Activated naive CD4-positive, alpha-beta T cell treated with anti-CD3 and anti-CD28 coated beads, Interleukin-2, amount 10 ng/mL, durations not matched to agents 7 days and 5 days (primary cell): Measurements from ENCODE around the gene ERFE.

Experiments used
- CTCF ChIA-PET: fragments of 350-600 bp; sonication (Branson Sonifier 250); formaldehyde crosslinking; loops from one replicate; lab custom pipeline; 2021; ENCODE audit warnings: antibody characterized with exemption; lab: Charles Lee
- DNase-seq: peaks from one replicate; pipeline ENCODE4 v3.0.0-alpha.2; 2020
- H3K27ac Mint-ChIP-seq: one replicate; pipeline ENCODE4 v1.8.0; 2021; ENCODE audit warnings: mild to moderate bottlenecking, moderate library complexity, mixed read lengths
- H3K27me3 Mint-ChIP-seq: one replicate; pipeline ENCODE4 v1.8.0; 2021; ENCODE audit warnings: mild to moderate bottlenecking, mixed read lengths
- H3K36me3 Mint-ChIP-seq: one replicate; pipeline ENCODE4 v1.8.0; 2021; ENCODE audit warnings: mixed read lengths
- H3K4me1 Mint-ChIP-seq: one replicate; pipeline ENCODE4 v1.8.0; 2021; ENCODE audit warnings: mixed read lengths
- H3K4me3 Mint-ChIP-seq: one replicate; pipeline ENCODE4 v1.8.0; 2021; ENCODE audit warnings: mild to moderate bottlenecking, moderate library complexity, mixed read lengths
- H3K9me3 Mint-ChIP-seq: one replicate; pipeline ENCODE4 v1.8.0; 2021; ENCODE audit warnings: mixed read lengths

Gene ERFE

GRCh38 chr2:238140040-238140439 lies 18.7 kb upstream of the ERFE start:
- H3K9me3 Mint-ChIP-seq, result no peaks in the 10 kb centered on the region
- no peaks in the 10 kb centered on the region for H3K36me3 Mint-ChIP-seq
- no peak overlapping the region for H3K4me3 Mint-ChIP-seq
- DNase-seq, result no peak
- H3K27me3 Mint-ChIP-seq, result no peaks in the 10 kb centered on the region
- peaks cover 5% of the 10 kb centered on the region for H3K4me1 Mint-ChIP-seq
- H3K27ac Mint-ChIP-seq, result no peak overlapping the region
- CTCF ChIA-PET, result interaction anchor here (1.3 to 2.3 kb wide), 4 partner anchors 170 to 282 kb away, joined by 3 to 7 read pairs (median 7); no protein-coding TSS in a partner anchor

- no peaks in the 10 kb centered on the region for H3K36me3 Mint-ChIP-seq
- peaks cover 5% of the 10 kb centered on the region for H3K4me1 Mint-ChIP-seq
- no peak for DNase-seq
- no peaks in the 10 kb centered on the region for H3K9me3 Mint-ChIP-seq
- CTCF ChIA-PET, result interaction anchor here (1.7 to 2.3 kb wide), 2 partner anchors 172 to 283 kb away, joined by 7 read pairs; no protein-coding TSS in a partner anchor
- H3K4me3 Mint-ChIP-seq, result no peak overlapping the region
- no peaks in the 10 kb centered on the region for H3K27me3 Mint-ChIP-seq
- H3K27ac Mint-ChIP-seq, result no peak overlapping the region
Observed at GRCh38 chr2:238140721-238141540, 17.8 kb upstream of the ERFE start.

GRCh38 chr2:238141541-238142318 lies 17.0 kb upstream of the ERFE start:
- CTCF ChIA-PET, result interaction anchor here (0.8 kb wide), 1 partner anchor 121 kb away, joined by 3 read pairs; no protein-coding TSS in a partner anchor
- no peak for DNase-seq
- Mint-ChIP-seq H3K4me3 (no peak overlapping the region), H3K4me1 (peaks cover 5% of the 10 kb centered on the region), H3K27ac (peak overlapping the region; percentile 66), H3K36me3 (no peaks in the 10 kb centered on the region), H3K9me3 (no peaks in the 10 kb centered on the region), H3K27me3 (no peaks in the 10 kb centered on the region)

GRCh38 chr2:238142382-238143205 lies 16.2 kb upstream of the ERFE start:
- no peak overlapping the region for H3K4me3 Mint-ChIP-seq
- CTCF ChIA-PET, result interaction anchor here (0.8 kb wide), 1 partner anchor 120 kb away, joined by 3 read pairs; no protein-coding TSS in a partner anchor
- no peak for DNase-seq
- H3K27ac Mint-ChIP-seq, result no peak overlapping the region
- H3K36me3 Mint-ChIP-seq, result no peaks in the 10 kb centered on the region
- no peaks in the 10 kb centered on the region for H3K9me3 Mint-ChIP-seq
- H3K27me3 Mint-ChIP-seq, result no peaks in the 10 kb centered on the region
- H3K4me1 Mint-ChIP-seq, result peaks cover 5% of the 10 kb centered on the region

- peaks cover 5% of the 10 kb centered on the region for H3K4me1 Mint-ChIP-seq
- no peak overlapping the region for H3K27ac Mint-ChIP-seq
- H3K36me3 Mint-ChIP-seq, result no peaks in the 10 kb centered on the region
- no peaks in the 10 kb centered on the region for H3K27me3 Mint-ChIP-seq
- H3K9me3 Mint-ChIP-seq, result no peaks in the 10 kb centered on the region
- CTCF ChIA-PET, result no interaction called here
- no peak overlapping the region for H3K4me3 Mint-ChIP-seq
- no peak for DNase-seq
Observed at GRCh38 chr2:238143239-238143951, 15.4 kb upstream of the ERFE start.

DNA sequence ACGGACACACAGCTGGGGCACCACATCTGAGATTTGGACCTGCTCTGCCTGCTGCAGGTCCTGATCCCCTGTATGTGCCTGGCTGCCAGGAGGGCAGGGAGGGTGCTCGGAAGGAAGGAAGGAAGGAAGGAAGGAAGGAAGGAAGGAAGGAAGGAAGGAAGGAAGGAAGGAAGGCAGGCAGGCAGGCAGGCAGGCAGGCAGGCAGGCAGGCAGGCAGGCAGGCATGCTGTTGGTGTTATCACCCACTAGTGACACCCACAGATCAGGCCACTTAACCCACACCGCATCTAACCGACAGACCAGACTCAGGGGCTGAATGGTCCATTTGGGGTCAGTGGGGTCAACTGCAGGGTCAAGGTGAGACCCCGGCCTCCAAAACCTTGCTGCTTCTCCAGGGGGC lies 14.5 kb upstream of the ERFE start:
- Mint-ChIP-seq H3K4me1 (peaks cover 5% of the 10 kb centered on the region), H3K4me3 (no peak overlapping the region), H3K36me3 (no peaks in the 10 kb centered on the region), H3K27ac (no peak overlapping the region), H3K9me3 (no peaks in the 10 kb centered on the region), H3K27me3 (no peaks in the 10 kb centered on the region)
- CTCF ChIA-PET, result no interaction called here
- DNase-seq, result no peak

DNA sequence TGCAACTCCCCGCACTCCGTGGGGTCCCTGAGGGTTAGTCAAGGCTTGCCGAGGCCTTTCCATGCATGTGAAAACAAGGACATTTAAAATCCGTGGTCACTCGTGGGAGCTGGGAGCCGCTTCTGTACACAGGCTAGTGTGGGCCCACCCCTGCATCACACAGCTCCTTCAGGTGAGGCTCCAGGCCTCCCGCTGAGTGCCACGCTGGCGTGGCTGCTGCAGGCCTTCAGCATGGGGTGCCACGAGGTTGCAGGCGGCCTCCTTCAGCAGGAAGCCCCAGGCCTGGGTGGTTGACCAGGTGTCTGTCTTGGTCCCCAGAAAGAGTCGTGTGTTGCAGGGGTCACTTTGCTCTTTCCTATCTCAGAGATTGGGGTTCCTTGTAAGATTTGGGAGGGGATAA lies 13.7 kb upstream of the ERFE start:
- CTCF ChIA-PET, result no interaction called here
- Mint-ChIP-seq H3K4me3 (no peak overlapping the region), H3K4me1 (peaks cover 5% of the 10 kb centered on the region), H3K27me3 (no peaks in the 10 kb centered on the region), H3K27ac (no peak overlapping the region), H3K9me3 (no peaks in the 10 kb centered on the region), H3K36me3 (no peaks in the 10 kb centered on the region)
- no peak for DNase-seq

DNA sequence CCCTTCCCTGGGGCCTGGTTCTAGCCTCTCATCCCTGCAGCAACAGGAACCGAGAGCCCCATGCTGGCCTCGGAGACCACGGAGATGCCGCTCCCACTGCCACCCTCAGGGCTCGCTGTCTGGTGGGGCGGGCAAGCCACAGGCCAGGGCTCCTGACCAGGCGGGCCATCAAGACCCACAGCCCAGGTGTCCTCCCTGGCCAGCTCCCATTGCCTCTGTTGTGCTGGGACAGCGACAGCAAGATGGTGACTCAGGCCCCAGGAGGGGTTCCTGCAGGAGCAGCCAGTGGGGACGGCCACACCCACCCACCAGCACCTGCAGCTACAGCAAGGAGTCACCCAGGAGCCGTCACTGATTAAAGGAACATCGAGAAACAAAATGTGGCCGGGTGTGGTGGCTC lies 12.9 kb upstream of the ERFE start:
- H3K4me3 Mint-ChIP-seq, result no peak overlapping the region
- CTCF ChIA-PET, result no interaction called here
- H3K36me3 Mint-ChIP-seq, result no peaks in the 10 kb centered on the region
- no peak overlapping the region for H3K27ac Mint-ChIP-seq
- no peak for DNase-seq
- H3K4me1 Mint-ChIP-seq, result peaks cover 5% of the 10 kb centered on the region
- no peaks in the 10 kb centered on the region for H3K9me3 Mint-ChIP-seq
- no peaks in the 10 kb centered on the region for H3K27me3 Mint-ChIP-seq

- CTCF ChIA-PET, result no interaction called here
- Mint-ChIP-seq H3K4me3 (no peak overlapping the region), H3K36me3 (no peaks in the 10 kb centered on the region), H3K4me1 (no peaks in the 10 kb centered on the region), H3K27me3 (no peaks in the 10 kb centered on the region), H3K9me3 (no peaks in the 10 kb centered on the region), H3K27ac (no peak overlapping the region)
- DNase-seq, result no peak
Observed at GRCh38 chr2:238146884-238147544, 11.8 kb upstream of the ERFE start.

DNA sequence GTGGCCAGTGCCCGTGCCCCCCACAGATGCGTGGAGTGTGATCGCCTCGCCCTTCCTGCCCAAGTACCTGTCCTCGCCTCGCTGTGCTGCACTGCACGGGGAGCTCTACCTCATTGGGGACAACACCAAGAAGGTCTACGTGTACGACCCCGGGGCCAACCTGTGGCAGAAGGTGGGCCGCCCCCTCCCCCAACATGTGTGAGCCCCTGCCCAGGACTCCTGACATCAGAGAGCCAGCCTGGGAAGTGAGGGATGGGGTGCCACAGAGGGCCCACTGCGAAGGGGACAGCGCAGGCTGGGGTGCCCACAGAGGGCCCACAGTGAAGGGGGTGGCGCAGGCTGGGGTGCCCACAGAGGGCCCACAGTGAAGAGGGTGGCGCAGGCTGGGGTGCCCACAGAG lies 9.8 kb upstream of the ERFE start:
- no peak overlapping the region for H3K4me3 Mint-ChIP-seq
- no peaks in the 10 kb centered on the region for H3K4me1 Mint-ChIP-seq
- H3K9me3 Mint-ChIP-seq, result peaks cover under 1% of the 10 kb centered on the region
- H3K27ac Mint-ChIP-seq, result no peak overlapping the region
- H3K36me3 Mint-ChIP-seq, result no peaks in the 10 kb centered on the region
- CTCF ChIA-PET, result no interaction called here
- no peak for DNase-seq
- no peaks in the 10 kb centered on the region for H3K27me3 Mint-ChIP-seq

DNA sequence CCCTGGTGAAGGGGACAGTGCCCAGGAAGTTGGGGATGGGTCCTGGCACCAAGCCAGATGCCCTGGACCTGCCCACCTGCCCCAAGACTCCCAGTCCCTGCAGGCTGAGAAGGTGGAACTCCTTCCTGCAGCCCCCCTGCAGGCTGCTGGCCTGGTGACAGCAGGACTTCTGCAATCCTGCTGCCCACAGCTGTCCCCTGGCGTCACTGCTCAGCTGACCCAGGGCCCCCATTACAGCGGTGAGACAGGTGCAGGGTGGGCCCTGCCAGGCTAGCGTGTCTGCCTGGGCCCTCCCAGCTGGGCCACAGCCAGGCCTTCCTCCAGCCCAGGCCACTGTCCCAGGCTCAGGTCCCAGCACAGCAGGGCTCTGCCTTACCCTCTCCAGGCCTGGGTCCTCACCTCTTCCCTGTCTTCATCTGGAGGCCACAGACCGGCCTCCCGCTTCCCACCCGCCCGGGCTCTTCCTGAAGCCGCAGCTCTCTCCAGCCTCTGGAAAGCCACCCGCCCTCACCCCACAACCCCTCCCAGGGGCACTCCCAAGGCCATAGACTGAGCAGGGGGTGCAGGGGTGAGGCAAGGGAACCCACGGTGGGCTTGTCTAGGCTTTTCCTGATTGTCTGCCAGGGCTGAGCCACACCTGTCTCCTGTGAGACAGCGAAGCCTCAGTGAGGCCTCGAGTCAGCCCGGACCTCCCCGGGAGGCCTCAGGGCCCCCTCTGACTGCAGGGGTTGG lies 8.8 kb upstream of the ERFE start:
- Mint-ChIP-seq H3K9me3 (peaks cover 2% of the 10 kb centered on the region), H3K27me3 (peaks cover 6% of the 10 kb centered on the region), H3K36me3 (no peaks in the 10 kb centered on the region), H3K4me3 (no peak overlapping the region), H3K4me1 (no peaks in the 10 kb centered on the region), H3K27ac (no peak overlapping the region)
- CTCF ChIA-PET, result no interaction called here
- DNase-seq, result no peak

GRCh38 chr2:238150686-238151085 lies 8.1 kb upstream of the ERFE start:
- Mint-ChIP-seq H3K27ac (no peak overlapping the region), H3K27me3 (peaks cover 9% of the 10 kb centered on the region), H3K36me3 (no peaks in the 10 kb centered on the region), H3K4me1 (no peaks in the 10 kb centered on the region), H3K9me3 (peaks cover 2% of the 10 kb centered on the region), H3K4me3 (no peak overlapping the region)
- DNase-seq, result no peak
- CTCF ChIA-PET, result no interaction called here

- Mint-ChIP-seq H3K4me3 (no peak overlapping the region), H3K27ac (no peak overlapping the region), H3K4me1 (no peaks in the 10 kb centered on the region), H3K27me3 (peaks cover 13% of the 10 kb centered on the region), H3K36me3 (no peaks in the 10 kb centered on the region), H3K9me3 (peaks cover 2% of the 10 kb centered on the region)
- CTCF ChIA-PET, result no interaction called here
- DNase-seq, result no peak
Observed at GRCh38 chr2:238151205-238151604, 7.6 kb upstream of the ERFE start.
